ENCODE data around the gene OR9G4.

The OR9G4 gene

GRCh38 chr11:56748597-56748996 lies at the start of gene OR9G4:
Gene OR9G4, minus strand, starts transcription at chr11:56748697. Its CDS starts 4,931 bp downstream, at chr11:56743766.
- no peak for DNase-seq (ENCODE audit: low spot score)

GRCh38 chr11:56783448-56784041 lies 35.0 kb upstream of the OR9G4 start:
- DNase-seq (ENCODE audit: low spot score): peak; percentile 44

- DNase-seq (ENCODE audit: low spot score): no peak
These were observed 33.8 kb upstream of the OR9G4 start for GRCh38 chr11:56782167-56782847.

GRCh38 chr11:56776809-56777208 lies 28.3 kb upstream of the OR9G4 start:
- no peak for DNase-seq (ENCODE audit: low spot score)

- DNase-seq (ENCODE audit: low spot score): no peak
These were observed 16.5 kb upstream of the OR9G4 start for GRCh38 chr11:56764976-56765375.

GRCh38 chr11:56751480-56751879 lies 3.0 kb upstream of the OR9G4 start:
- DNase-seq (ENCODE audit: low spot score): no peak

- DNase-seq (ENCODE audit: low spot score): no peak
These were observed 1.7 kb upstream of the OR9G4 start for GRCh38 chr11:56750190-56750589.

- no peak for DNase-seq (ENCODE audit: low spot score)
These were observed 7.6 kb downstream of the OR9G4 start for GRCh38 chr11:56740886-56741285.

GRCh38 chr11:56740107-56740506 lies 8.4 kb downstream of the OR9G4 start:
- no peak for DNase-seq (ENCODE audit: low spot score)

GRCh38 chr11:56720513-56720912 lies 28.0 kb downstream of the OR9G4 start:
- DNase-seq (ENCODE audit: low spot score): no peak

GRCh38 chr11:56716379-56716854 lies 32.1 kb downstream of the OR9G4 start:
- peak; percentile 17 for DNase-seq (ENCODE audit: low spot score)

GRCh38 chr11:56714206-56714605 lies 34.3 kb downstream of the OR9G4 start:
- DNase-seq (ENCODE audit: low spot score): no peak

GRCh38 chr11:56706486-56706885 lies 42.0 kb downstream of the OR9G4 start:
- DNase-seq (ENCODE audit: low spot score): no peak

GRCh38 chr11:56705784-56706396 lies 42.6 kb downstream of the OR9G4 start:
- no peak for DNase-seq (ENCODE audit: low spot score)

- no peak for DNase-seq (ENCODE audit: low spot score)
These were observed 47.5 kb downstream of the OR9G4 start for GRCh38 chr11:56700914-56701485.

GRCh38 chr11:56700242-56700913 lies 48.1 kb downstream of the OR9G4 start:
- no peak for DNase-seq (ENCODE audit: low spot score)

- DNase-seq (ENCODE audit: low spot score): no peak
These were observed 49.7 kb downstream of the OR9G4 start, which contains the start of gene OR9G1 for GRCh38 chr11:56698795-56699194. Gene OR9G1, plus strand, starts transcription at chr11:56699095. Its CDS starts 1,293 bp downstream, at chr11:56700388.

- no peak for DNase-seq (ENCODE audit: low spot score)
These were observed 55.1 kb downstream of the OR9G4 start for GRCh38 chr11:56693428-56693827.

Measured in activated CD4-positive, alpha-beta T cell treated with anti-CD3 and anti-CD28 coated beads, Interleukin-2, Interleukin-4, amounts not matched to agents 100 ng/mL and 50 ng/mL, durations not matched to agents 16 hours and 8 hours (primary cell).